H9 (cell line): Measurements from ENCODE around the gene FARS2. TPM values are rescaled to one million over a fixed set of nuclear protein-coding genes. Genes with fewer than 3 reads are reported as not detected.

Experiments
- DNase-seq: peaks from one replicate; pipeline ENCODE4 v3.0.0-alpha.2; 2017
- H2AFZ ChIP-seq: one replicate; pipeline ENCODE4 v1.6.1; 2013; ENCODE audit warnings: mild to moderate bottlenecking, low read length, control low read depth, moderate library complexity
- H2AK5ac ChIP-seq: 2 replicates; pipeline ENCODE4 v1.6.1; 2013; ENCODE audit warnings: low read length, control low read depth, mixed read lengths; ENCODE audit not compliant: insufficient read length
- H2BK120ac ChIP-seq: one replicate; pipeline ENCODE4 v1.6.1; 2013; ENCODE audit warnings: low read depth, mild to moderate bottlenecking, low read length, control low read depth, inconsistent platforms; ENCODE audit not compliant: poor library complexity, severe bottlenecking
- H2BK12ac ChIP-seq: 2 replicates; pipeline ENCODE4 v1.6.1; 2013; ENCODE audit warnings: low read length, control low read depth, mixed read lengths, low read depth; ENCODE audit not compliant: insufficient read length
- H2BK15ac ChIP-seq: 2 replicates; pipeline ENCODE4 v1.6.1; 2013; ENCODE audit warnings: low read depth, low read length, control low read depth
- H2BK20ac ChIP-seq: one replicate; pipeline ENCODE4 v1.6.1; 2013; ENCODE audit warnings: low read depth, mild to moderate bottlenecking, low read length, control low read depth, inconsistent platforms; ENCODE audit not compliant: poor library complexity, severe bottlenecking
- H2BK5ac ChIP-seq: 2 replicates; pipeline ENCODE4 v1.6.1; 2013; ENCODE audit warnings: low read length, control low read depth, mixed read lengths; ENCODE audit not compliant: insufficient read length
- H3K14ac ChIP-seq: 2 replicates; pipeline ENCODE4 v1.6.1; 2013; ENCODE audit warnings: low read length, control low read depth; ENCODE audit not compliant: insufficient read depth
- H3K18ac ChIP-seq: 2 replicates; pipeline ENCODE4 v1.6.1; 2013; ENCODE audit warnings: low read depth, mild to moderate bottlenecking, mixed read lengths, low read length, control low read depth; ENCODE audit not compliant: insufficient read length
- H3K23ac ChIP-seq: 2 replicates; pipeline ENCODE4 v1.6.1; 2013; ENCODE audit warnings: low read length, control low read depth, mixed read lengths, low read depth; ENCODE audit not compliant: insufficient read length
- H3K23me2 ChIP-seq: 2 replicates; pipeline ENCODE4 v1.6.1; 2013; ENCODE audit warnings: low read depth, mild to moderate bottlenecking, mixed read lengths, low read length, control low read depth; ENCODE audit not compliant: insufficient read length, poor library complexity, severe bottlenecking
- H3K27ac ChIP-seq: 2 replicates; pipeline ENCODE4 v1.5.1; 2013; ENCODE audit warnings: low read length, control low read depth, mixed read lengths, low read depth; ENCODE audit not compliant: insufficient read length
- H3K27me3 ChIP-seq: 2 replicates; pipeline ENCODE4 v1.6.1; 2013; ENCODE audit warnings: low read length, control low read depth, inconsistent platforms; ENCODE audit not compliant: insufficient read depth
- H3K4ac ChIP-seq: 2 replicates; pipeline ENCODE4 v1.6.1; 2013; ENCODE audit warnings: low read depth, mild to moderate bottlenecking, control low read depth, inconsistent platforms, low read length, moderate library complexity
- H3K4me1 ChIP-seq: 2 replicates; pipeline ENCODE4 v1.6.1; 2013; ENCODE audit warnings: low read length, control low read depth, inconsistent platforms; ENCODE audit not compliant: insufficient read depth
- H3K4me2 ChIP-seq: 2 replicates; pipeline ENCODE4 v1.6.1; 2013; ENCODE audit warnings: low read length, control low read depth, mixed read lengths; ENCODE audit not compliant: insufficient read length, insufficient read depth
- H3K56ac ChIP-seq: 2 replicates; pipeline ENCODE4 v1.6.1; 2013; ENCODE audit warnings: low read depth, mild to moderate bottlenecking, mixed read lengths, low read length, control low read depth; ENCODE audit not compliant: insufficient read length
- H3K79me1 ChIP-seq: 2 replicates; pipeline ENCODE4 v1.6.1; 2013; ENCODE audit warnings: low read depth, mild to moderate bottlenecking, moderate library complexity, low read length, control low read depth, inconsistent platforms; ENCODE audit not compliant: insufficient read depth, poor library complexity, severe bottlenecking
- H3K79me2 ChIP-seq: 2 replicates; pipeline ENCODE4 v1.6.1; 2013; ENCODE audit warnings: low read length, control low read depth, inconsistent platforms; ENCODE audit not compliant: insufficient read depth
- H3K9ac ChIP-seq: 2 replicates; pipeline ENCODE4 v1.6.1; 2013; ENCODE audit warnings: low read length, control low read depth, mixed read lengths; ENCODE audit not compliant: insufficient read length; ENCODE audit errors: extremely low read depth
- H3K9me3 ChIP-seq: one replicate; pipeline ENCODE4 v1.6.1; 2013; ENCODE audit warnings: low read depth, low read length, inconsistent platforms; ENCODE audit not compliant: control insufficient read depth
- H3T11ph ChIP-seq: one replicate; pipeline ENCODE4 v1.6.1; 2013; ENCODE audit warnings: mild to moderate bottlenecking, low read length, control low read depth, inconsistent platforms
- H4K20me1 ChIP-seq: one replicate; pipeline ENCODE4 v1.6.1; 2013; ENCODE audit not compliant: control insufficient read depth, insufficient read length, insufficient read depth
- H4K5ac ChIP-seq: 2 replicates; pipeline ENCODE4 v1.6.1; 2013; ENCODE audit warnings: low read depth, mild to moderate bottlenecking, mixed read lengths, low read length, control low read depth; ENCODE audit not compliant: insufficient read length
- H4K8ac ChIP-seq: replicated peaks from 2 replicates; pipeline ENCODE4 v1.6.1; 2013; ENCODE audit warnings: low read length, control low read depth, mixed read lengths, low read depth; ENCODE audit not compliant: insufficient read length
- H4K91ac ChIP-seq: 2 replicates; pipeline ENCODE4 v1.6.1; 2013; ENCODE audit warnings: low read depth, mild to moderate bottlenecking, moderate library complexity, mixed read lengths, low read length, control low read depth; ENCODE audit not compliant: insufficient read length
- H3K27ac Mint-ChIP-seq, 3 experiments: 2 replicates in 2 of 3; 3 replicates in 1 of 3; pipeline ENCODE4 v1.8.0; 2020 to 2021; ENCODE audit warnings: mixed read lengths in 3 of 3, mild to moderate bottlenecking in 1 of 3, moderate library complexity in 1 of 3
- H3K27me3 Mint-ChIP-seq: 2 replicates; pipeline ENCODE4 v1.8.0; 2021; ENCODE audit warnings: low read depth, mild to moderate bottlenecking, moderate library complexity, mixed read lengths
- H3K36me3 Mint-ChIP-seq, 3 experiments: 2 replicates in 2 of 3; 3 replicates in 1 of 3; pipeline ENCODE4 v1.8.0; 2020 to 2021; ENCODE audit warnings: low read depth in 3 of 3, mixed read lengths in 3 of 3; ENCODE audit not compliant: insufficient read depth in 1 of 3
- H3K4me1 Mint-ChIP-seq, 2 experiments: 2 replicates each; pipeline ENCODE4 v1.8.0; 2020; ENCODE audit warnings: mixed read lengths in 2 of 2
- H3K4me3 Mint-ChIP-seq, 2 experiments: 2 replicates in 1 of 2; 3 replicates in 1 of 2; pipeline ENCODE4 v1.8.0; 2020 to 2021; ENCODE audit warnings: mild to moderate bottlenecking in 2 of 2, mixed read lengths in 2 of 2, moderate library complexity in 1 of 2
- H3K9me3 Mint-ChIP-seq, 2 experiments: 2 replicates in 1 of 2; 3 replicates in 1 of 2; pipeline ENCODE4 v1.8.0; 2020; ENCODE audit warnings: mild to moderate bottlenecking in 2 of 2, mixed read lengths in 2 of 2, moderate library complexity in 1 of 2
- CTCF ChIP-seq: fragments of 200-600 bp; sonication (generic); conservative IDR thresholded peaks from 3 replicates; pipeline ENCODE4 v1.8.0; 2021; ENCODE audit warnings: antibody characterized with exemption, mild to moderate bottlenecking
- WGBS: extraction: QIAGEN DNeasy Blood & Tissue Kit; methylation state at CpG from one replicate; pipeline ENCODE4 v1.1.7; 2013; ENCODE audit warnings: missing lambda C conversion rate, low lambda C conversion rate, mixed read lengths; ENCODE audit not compliant: insufficient read length; ENCODE audit errors: extremely low coverage; 5-methylcytosine and 5-hydroxymethylcytosine counted together
- total RNA-seq: library from RNA; stranded (reverse); gene quantifications from 2 replicates; pipeline ENCODE4 v1.2.1, GENCODE V29; 2021

Gene FARS2
- total RNA-seq, 1 experiment from 2014 or later: 8.5 TPM

GRCh38 chr6:5259428-5259827, 1.9 kb upstream of the FARS2 start:
- peaks cover 2% of the 10 kb centered on the region for H3K23me2 ChIP-seq
- H3K9me3 ChIP-seq: no peaks in the 10 kb centered on the region
- H3K9ac ChIP-seq: no peak overlapping the region
- no peak overlapping the region for H2AFZ ChIP-seq
- no peak for TF ChIP-seq CTCF
- H4K91ac ChIP-seq: no peak overlapping the region
- H2BK5ac ChIP-seq: no peak overlapping the region
- Mint-ChIP-seq H3K36me3 (peaks cover 16 to 30% (median 20%) of the 10 kb centered on the region in 3 experiments; a peak in 6 of 7 replicates), H3K27ac (peak overlapping the region in 2 of 3 experiments; percentile 44 to 90; a peak in 5 of 7 replicates), H3K4me3 (peak overlapping the region; percentile 98), H3K9me3 (peaks cover 4% of the 10 kb centered on the region in 2 experiments; a peak in 2 of 5 replicates), H3K4me1 (peaks cover 8 to 10% of the 10 kb centered on the region in 2 experiments), H3K27me3 (no peaks in the 10 kb centered on the region)
- H3K18ac ChIP-seq: no peak overlapping the region
- DNase-seq: no peak
- no peak overlapping the region for H3T11ph ChIP-seq
- H2BK120ac ChIP-seq: no peak overlapping the region
- WGBS: no CpG with 5 or more reads among the region's 3 CpGs
- no peaks in the 10 kb centered on the region for H3K4me1 ChIP-seq
- H3K23ac ChIP-seq: no peak overlapping the region
- no peak overlapping the region for H4K8ac ChIP-seq
- no peak overlapping the region for H3K4ac ChIP-seq
- peak overlapping the region; percentile 91 for H3K4me2 ChIP-seq
- H2AK5ac ChIP-seq: no peak overlapping the region
- no peak overlapping the region for H2BK12ac ChIP-seq
- H4K5ac ChIP-seq: no peak overlapping the region
- H4K20me1 ChIP-seq: no peaks in the 10 kb centered on the region
- no peak overlapping the region for H3K56ac ChIP-seq
- no peak overlapping the region for H3K27ac ChIP-seq
- H3K27me3 ChIP-seq: no peaks in the 10 kb centered on the region
- H3K79me2 ChIP-seq: no peaks in the 10 kb centered on the region; the same call in 1 of the 2 replicates
- H2BK15ac ChIP-seq: no peak overlapping the region
- H2BK20ac ChIP-seq: no peak overlapping the region
- H3K14ac ChIP-seq: no peak overlapping the region
- H3K79me1 ChIP-seq: peaks cover 7% of the 10 kb centered on the region
